KMS-11 (cell line): ENCODE data around the gene STARD8.

Experiments used
- H2AFZ ChIP-seq: fragments of 200-600 bp; sonication (generic); 2 replicates; pipeline ENCODE4 v1.6.1; 2016; ENCODE audit warnings: antibody characterized with exemption, mixed run types, low read depth
- H3K27ac ChIP-seq: fragments of 200-600 bp; sonication (generic); 2 replicates; pipeline ENCODE4 v1.6.1; 2016; ENCODE audit warnings: mild to moderate bottlenecking, mixed run types
- H3K27me3 ChIP-seq: fragments of 200-600 bp; sonication (generic); 2 replicates; pipeline ENCODE4 v1.6.1; 2017; ENCODE audit warnings: mild to moderate bottlenecking, low read depth, mixed run types, moderate library complexity; ENCODE audit not compliant: insufficient read depth
- H3K36me3 ChIP-seq: fragments of 200-600 bp; sonication (generic); 2 replicates; pipeline ENCODE4 v1.6.1; 2017; ENCODE audit warnings: mild to moderate bottlenecking, mixed run types; ENCODE audit not compliant: insufficient read depth
- H3K4me1 ChIP-seq: fragments of 200-600 bp; sonication (generic); 2 replicates; pipeline ENCODE4 v1.6.1; 2016; ENCODE audit warnings: mild to moderate bottlenecking, low read depth, mixed run types; ENCODE audit not compliant: poor library complexity, severe bottlenecking
- H3K4me2 ChIP-seq: fragments of 200-600 bp; sonication (generic); 2 replicates; pipeline ENCODE4 v1.7.0; 2016; ENCODE audit warnings: mild to moderate bottlenecking, mixed run types
- H3K4me3 ChIP-seq: fragments of 200-600 bp; sonication (generic); IDR thresholded peaks from 2 replicates; pipeline ENCODE4 v1.6.1; 2017; ENCODE audit warnings: low read depth, low read length, mixed read lengths; ENCODE audit not compliant: insufficient read depth
- H3K79me2 ChIP-seq: fragments of 200-600 bp; sonication (generic); 2 replicates; pipeline ENCODE4 v1.6.1; 2016; ENCODE audit warnings: low read depth, mixed run types; ENCODE audit not compliant: insufficient read depth
- H3K9ac ChIP-seq: fragments of 200-600 bp; sonication (generic); 2 replicates; pipeline ENCODE4 v1.6.1; 2016; ENCODE audit warnings: mild to moderate bottlenecking, mixed run types
- H4K20me1 ChIP-seq: fragments of 200-600 bp; sonication (generic); 2 replicates; pipeline ENCODE4 v1.6.1; 2016; ENCODE audit warnings: mild to moderate bottlenecking, mixed run types; ENCODE audit not compliant: insufficient read depth
- CTCF ChIP-seq: fragments of 200-600 bp; sonication (generic); conservative IDR thresholded peaks from 2 replicates; pipeline ENCODE4 v1.6.1; 2017; ENCODE audit warnings: low read depth, mild to moderate bottlenecking, antibody characterized with exemption, low read length, moderate library complexity, mixed read lengths

The STARD8 gene

GRCh38 chrX:68697036-68697435, 49.6 kb downstream of the STARD8 start:
- H3K4me3 ChIP-seq: no peak overlapping the region
- no peaks in the 10 kb centered on the region for H3K36me3 ChIP-seq
- no peak for TF ChIP-seq CTCF
- H3K79me2 ChIP-seq: no peaks in the 10 kb centered on the region
- no peak overlapping the region for H3K9ac ChIP-seq
- no peak overlapping the region for H3K27ac ChIP-seq
- no peak overlapping the region for H3K4me2 ChIP-seq
- no peaks in the 10 kb centered on the region for H3K27me3 ChIP-seq
- H2AFZ ChIP-seq: no peak overlapping the region
- no peaks in the 10 kb centered on the region for H3K4me1 ChIP-seq
- no peaks in the 10 kb centered on the region for H4K20me1 ChIP-seq

GRCh38 chrX:68697465-68698125, 50.1 kb downstream of the STARD8 start:
- no peak overlapping the region for H2AFZ ChIP-seq
- no peak for TF ChIP-seq CTCF
- H3K4me2 ChIP-seq: no peak overlapping the region
- no peaks in the 10 kb centered on the region for H3K27me3 ChIP-seq
- H3K36me3 ChIP-seq: no peaks in the 10 kb centered on the region
- no peaks in the 10 kb centered on the region for H4K20me1 ChIP-seq
- H3K4me3 ChIP-seq: no peak overlapping the region
- no peak overlapping the region for H3K9ac ChIP-seq
- no peak overlapping the region for H3K27ac ChIP-seq
- H3K79me2 ChIP-seq: no peaks in the 10 kb centered on the region
- H3K4me1 ChIP-seq: no peaks in the 10 kb centered on the region

- H3K4me3 ChIP-seq: no peak overlapping the region
- no peak overlapping the region for H3K9ac ChIP-seq
- H4K20me1 ChIP-seq: no peaks in the 10 kb centered on the region
- no peak overlapping the region for H3K4me2 ChIP-seq
- no peaks in the 10 kb centered on the region for H3K4me1 ChIP-seq
- no peak overlapping the region for H2AFZ ChIP-seq
- no peak for TF ChIP-seq CTCF
- H3K27ac ChIP-seq: no peak overlapping the region
- no peaks in the 10 kb centered on the region for H3K79me2 ChIP-seq
- no peaks in the 10 kb centered on the region for H3K36me3 ChIP-seq
- no peaks in the 10 kb centered on the region for H3K27me3 ChIP-seq
These were observed 51.5 kb downstream of the STARD8 start for GRCh38 chrX:68698942-68699341.

GRCh38 chrX:68699960-68700746, 52.7 kb downstream of the STARD8 start:
- H3K4me3 ChIP-seq: no peak overlapping the region
- no peak overlapping the region for H3K27ac ChIP-seq
- H3K27me3 ChIP-seq: no peaks in the 10 kb centered on the region
- H3K4me2 ChIP-seq: no peak overlapping the region
- H3K9ac ChIP-seq: no peak overlapping the region
- H3K36me3 ChIP-seq: no peaks in the 10 kb centered on the region
- H3K4me1 ChIP-seq: no peaks in the 10 kb centered on the region
- H2AFZ ChIP-seq: no peak overlapping the region
- no peaks in the 10 kb centered on the region for H3K79me2 ChIP-seq
- H4K20me1 ChIP-seq: no peaks in the 10 kb centered on the region
- TF ChIP-seq CTCF: no peak
